ENCODE data around the gene PGR. TPM values are rescaled to one million over a fixed set of nuclear protein-coding genes. Genes with fewer than 3 reads are reported as not detected.

The PGR gene
- total RNA-seq, 4 donors from 2014 or later = 0.89 to 5.4 (median 3.1) TPM

DNA sequence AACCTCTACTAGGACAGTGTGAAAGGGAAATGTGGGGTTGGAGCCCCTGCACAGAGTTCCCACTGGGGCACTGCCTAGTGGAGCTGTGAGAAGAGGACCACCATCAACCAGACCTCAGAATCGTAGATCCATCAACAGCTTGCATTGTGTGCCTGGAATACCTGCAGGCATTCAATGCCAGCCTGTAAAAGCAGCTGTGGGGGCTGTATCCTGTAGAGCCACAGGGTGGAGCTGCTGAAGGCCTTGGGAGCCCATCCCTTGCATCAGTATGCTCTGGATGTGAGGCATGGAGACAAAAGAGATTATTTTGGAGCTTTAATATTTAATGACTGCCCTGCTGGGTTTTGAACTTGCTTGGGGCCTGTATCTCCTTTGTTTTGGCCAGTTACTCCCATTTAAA, 46.3 kb downstream of the PGR start:
- H3K9me3 ChIP-seq = no peaks in the 10 kb centered on the region
- no peaks in the 10 kb centered on the region for H3K36me3 ChIP-seq
- no peaks in the 10 kb centered on the region for H3K27me3 ChIP-seq
- H3K4me1 ChIP-seq = no peaks in the 10 kb centered on the region
- TF ChIP-seq, protein P1, sequence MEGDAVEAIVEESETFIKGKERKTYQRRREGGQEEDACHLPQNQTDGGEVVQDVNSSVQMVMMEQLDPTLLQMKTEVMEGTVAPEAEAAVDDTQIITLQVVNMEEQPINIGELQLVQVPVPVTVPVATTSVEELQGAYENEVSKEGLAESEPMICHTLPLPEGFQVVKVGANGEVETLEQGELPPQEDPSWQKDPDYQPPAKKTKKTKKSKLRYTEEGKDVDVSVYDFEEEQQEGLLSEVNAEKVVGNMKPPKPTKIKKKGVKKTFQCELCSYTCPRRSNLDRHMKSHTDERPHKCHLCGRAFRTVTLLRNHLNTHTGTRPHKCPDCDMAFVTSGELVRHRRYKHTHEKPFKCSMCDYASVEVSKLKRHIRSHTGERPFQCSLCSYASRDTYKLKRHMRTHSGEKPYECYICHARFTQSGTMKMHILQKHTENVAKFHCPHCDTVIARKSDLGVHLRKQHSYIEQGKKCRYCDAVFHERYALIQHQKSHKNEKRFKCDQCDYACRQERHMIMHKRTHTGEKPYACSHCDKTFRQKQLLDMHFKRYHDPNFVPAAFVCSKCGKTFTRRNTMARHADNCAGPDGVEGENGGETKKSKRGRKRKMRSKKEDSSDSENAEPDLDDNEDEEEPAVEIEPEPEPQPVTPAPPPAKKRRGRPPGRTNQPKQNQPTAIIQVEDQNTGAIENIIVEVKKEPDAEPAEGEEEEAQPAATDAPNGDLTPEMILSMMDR (IDR thresholded peaks at IDR 0.05) = no peak
- no peak for TF ChIP-seq POLR2A (IDR thresholded peaks at IDR 0.05)
- DNase-seq = no peak
- H3K4me3 ChIP-seq (replicated peaks in 1 of 3) = no peak overlapping the region
- no peak overlapping the region for H3K27ac ChIP-seq
- WGBS, 2 donors = 71 to 82% methylated on average over 1 of the region's 1 CpG
- intact Hi-C loops (cut with DNase I) = no loop called here

- TF ChIP-seq, protein P1 (IDR thresholded peaks at IDR 0.05) = no peak
- H3K27me3 ChIP-seq = no peaks in the 10 kb centered on the region
- intact Hi-C loops (cut with DNase I) = no loop called here
Observed at GRCh38 chr11:101082813-101083212, 46.8 kb downstream of the PGR start.

GRCh38 chr11:101063706-101064105, 65.9 kb downstream of the PGR start:
- 84 to 86% methylated on average over 3 of the region's 3 CpGs for whole genome bisulfite sequencing, 2 donors
- no peak for TF ChIP-seq POLR2A (IDR thresholded peaks at IDR 0.05)
- TF ChIP-seq, protein P1 (IDR thresholded peaks at IDR 0.05) = no peak
- Histone ChIP-seq H3K27me3 (no peaks in the 10 kb centered on the region), H3K9me3 (no peaks in the 10 kb centered on the region), H3K27ac (no peak overlapping the region), H3K4me1 (no peaks in the 10 kb centered on the region), H3K36me3 (no peaks in the 10 kb centered on the region), H3K4me3 (replicated peaks in 1 of 3) (no peak overlapping the region)
- DNase-seq = no peak
- intact Hi-C loops (cut with DNase I) = no loop called here

More at GRCh38 chr11:101082813-101083212, 46.8 kb downstream of the PGR start:
- Histone ChIP-seq H3K4me1 (no peaks in the 10 kb centered on the region), H3K9me3 (no peaks in the 10 kb centered on the region), H3K36me3 (no peaks in the 10 kb centered on the region), H3K27ac (no peak overlapping the region), H3K4me3 (replicated peaks in 1 of 3) (no peak overlapping the region)
- DNase-seq = no peak

GRCh38 chr11:101061606-101062005, 68.0 kb downstream of the PGR start:
- no peak for DNase-seq
- Histone ChIP-seq H3K4me1 (no peaks in the 10 kb centered on the region), H3K27ac (no peak overlapping the region), H3K27me3 (no peaks in the 10 kb centered on the region), H3K9me3 (no peaks in the 10 kb centered on the region), H3K4me3 (replicated peaks in 1 of 3) (no peak overlapping the region), H3K36me3 (no peaks in the 10 kb centered on the region)
- WGBS, 2 donors = 64 to 70% methylated on average over 2 of the region's 2 CpGs
- intact Hi-C loops (cut with DNase I) = no loop called here
- TF ChIP-seq, protein P1 (IDR thresholded peaks at IDR 0.05) = no peak
- no peak for TF ChIP-seq POLR2A (IDR thresholded peaks at IDR 0.05)

DNA sequence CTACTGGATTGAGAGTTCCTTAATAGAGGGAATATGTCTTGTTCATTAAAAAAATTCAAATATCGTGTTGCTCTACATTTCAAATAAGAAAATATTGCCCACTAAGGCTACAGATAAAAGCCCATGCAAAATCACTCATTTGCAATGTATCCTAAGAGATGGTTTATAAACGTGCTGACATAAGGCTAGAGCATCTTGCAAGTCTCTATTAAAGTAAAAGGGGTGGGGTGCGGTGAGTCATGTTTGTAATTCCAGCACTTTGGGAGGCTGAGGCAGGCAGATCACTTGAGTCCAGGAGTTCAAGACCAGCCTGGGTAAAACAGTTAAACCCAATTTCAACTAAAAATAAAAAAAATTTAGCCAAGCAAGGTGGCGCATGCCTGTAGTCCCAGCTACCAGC, 70.3 kb downstream of the PGR start:
- no peaks in the 10 kb centered on the region for H3K4me1 ChIP-seq
- H3K36me3 ChIP-seq = no peaks in the 10 kb centered on the region
- H3K27ac ChIP-seq = no peak overlapping the region
- H3K4me3 ChIP-seq (replicated peaks in 1 of 3) = no peak overlapping the region
- DNase-seq = no peak
- H3K9me3 ChIP-seq = no peaks in the 10 kb centered on the region
- intact Hi-C loops (cut with DNase I) = no loop called here
- TF ChIP-seq, protein P1 (IDR thresholded peaks at IDR 0.05) = no peak
- no peak for TF ChIP-seq POLR2A (IDR thresholded peaks at IDR 0.05)
- 87% methylated on average over 4 of the region's 4 CpGs for WGBS, 2 donors
- H3K27me3 ChIP-seq = no peaks in the 10 kb centered on the region
